HG03064 (cell line): Measurements from ENCODE around the gene KLF3.

Experiments used
- ATAC-seq: cut with Tn5 transposase; IDR thresholded peaks from one replicate; pipeline ENCODE4 v1.9.1; 2021; ENCODE audit warnings: low read depth; ENCODE audit not compliant: unreplicated experiment

KLF3 gene

DNA sequence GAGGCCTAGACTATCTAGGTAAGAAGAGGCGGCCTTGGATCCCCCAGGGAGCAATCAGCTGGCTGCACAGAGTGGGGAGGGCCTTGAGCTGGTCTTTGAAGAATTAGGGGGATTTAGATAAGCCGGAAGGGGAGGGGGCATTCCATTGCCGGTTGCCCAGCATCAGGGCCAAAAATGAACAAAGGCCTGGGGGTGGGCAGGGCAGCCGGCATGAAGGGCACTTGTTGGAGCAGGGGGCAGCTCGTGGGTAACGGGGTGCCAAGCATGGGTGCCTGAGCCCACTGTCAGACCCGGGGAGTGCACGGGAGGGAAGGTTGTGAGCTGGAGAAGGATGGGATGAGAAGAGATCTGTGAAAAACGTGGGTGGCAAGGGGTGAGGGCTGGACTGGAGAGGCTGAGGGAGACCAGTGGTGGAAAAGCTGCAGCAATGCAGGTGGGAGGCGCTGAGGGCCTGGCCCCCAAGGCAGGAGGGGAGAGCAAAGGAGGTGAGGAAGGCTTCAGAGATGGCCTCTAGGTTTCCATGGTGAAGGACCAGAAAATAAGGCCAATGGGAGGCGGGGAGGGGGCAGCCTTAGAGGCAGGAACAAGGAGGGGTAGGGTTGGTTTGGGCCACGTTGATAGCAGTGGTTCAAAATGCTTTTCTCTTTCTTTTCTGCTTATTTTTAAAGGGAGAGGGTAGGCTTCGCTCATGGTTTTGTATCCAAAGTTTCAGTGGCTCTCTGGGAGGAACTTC lies 8.6 kb downstream of the KLF3 start:
- no peak for ATAC-seq

DNA sequence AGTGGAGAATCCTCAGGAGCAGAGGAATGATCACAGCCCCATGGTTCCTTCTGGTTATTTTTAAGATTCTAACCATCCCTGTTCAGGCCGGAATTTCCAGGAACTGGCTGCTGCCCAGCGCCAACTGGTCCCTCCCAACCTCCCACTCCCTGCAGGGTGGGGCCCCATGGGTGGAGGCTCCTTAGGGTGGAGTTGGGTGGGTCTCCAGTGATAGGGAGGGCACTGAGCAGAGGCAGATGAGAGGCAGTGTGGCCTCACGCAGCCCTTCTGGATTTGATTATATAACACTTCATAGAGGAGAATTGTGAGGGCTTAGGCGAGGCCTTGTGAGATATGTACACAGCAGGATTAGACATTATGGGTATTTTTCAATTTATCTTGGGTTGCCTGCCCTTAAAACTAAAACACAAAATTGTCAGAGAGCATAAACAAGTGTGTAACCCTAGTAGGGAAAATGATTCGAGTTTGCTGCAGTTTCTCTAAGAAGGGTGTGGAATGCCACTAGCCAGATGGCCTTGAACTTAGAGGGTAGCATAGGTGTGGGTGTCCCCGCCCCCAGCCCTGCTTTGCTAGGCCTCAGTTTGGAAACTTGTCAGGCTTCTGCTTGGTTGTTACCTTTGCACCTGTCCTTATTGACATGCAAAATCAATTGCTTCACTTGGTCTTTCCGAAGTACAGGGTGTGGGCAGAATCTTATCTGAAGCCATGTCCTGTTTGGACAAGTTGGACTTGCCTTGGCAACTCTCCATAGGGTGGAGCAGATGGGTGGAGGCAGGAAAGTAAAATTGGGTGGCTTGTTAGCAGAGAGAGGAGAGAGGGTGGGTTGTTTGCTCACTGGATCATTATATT lies 9.4 kb downstream of the KLF3 start:
- no peak for ATAC-seq

DNA sequence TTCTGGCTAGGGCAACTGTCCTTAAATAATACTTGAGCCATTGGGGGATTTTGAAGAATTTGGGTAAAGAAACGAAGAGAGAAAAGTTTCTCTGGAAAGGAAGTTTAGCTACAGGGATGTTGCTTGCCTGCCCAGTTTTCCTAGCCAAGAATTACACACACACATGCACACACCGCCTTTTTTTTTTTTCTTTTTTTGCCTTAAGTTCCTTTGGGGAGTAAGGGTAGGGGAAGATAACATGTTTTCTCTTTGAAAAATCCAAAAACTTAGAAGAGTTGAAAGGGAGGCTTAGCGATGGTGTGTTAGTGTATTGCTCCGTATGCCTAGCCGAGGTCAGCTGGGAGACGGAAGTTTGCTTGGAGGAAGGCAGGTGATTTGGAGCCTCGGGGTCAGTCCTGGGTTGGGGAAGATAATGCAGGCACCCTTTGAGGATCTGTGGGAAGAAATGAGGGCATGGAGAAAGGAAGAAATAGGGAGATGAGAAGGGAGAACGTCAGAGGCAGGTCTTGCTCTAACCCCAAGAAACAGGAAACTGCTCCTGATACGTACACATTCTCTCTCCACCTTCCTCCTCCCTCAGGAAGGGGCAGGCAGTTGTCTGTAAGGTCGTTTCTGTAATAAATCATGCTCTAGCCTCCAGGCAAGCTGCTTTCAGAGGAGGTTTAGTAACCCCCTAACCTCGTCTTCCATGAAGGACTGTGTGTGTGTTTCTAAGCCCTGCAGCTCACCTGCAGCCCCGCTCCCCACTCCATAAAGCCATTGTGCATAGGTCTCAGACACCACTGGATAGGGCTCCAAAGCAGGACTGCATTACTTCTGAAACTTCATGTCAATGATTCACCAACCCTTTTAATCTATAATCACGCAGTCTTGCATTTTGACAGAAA lies 10.5 kb downstream of the KLF3 start:
- no peak for ATAC-seq

DNA sequence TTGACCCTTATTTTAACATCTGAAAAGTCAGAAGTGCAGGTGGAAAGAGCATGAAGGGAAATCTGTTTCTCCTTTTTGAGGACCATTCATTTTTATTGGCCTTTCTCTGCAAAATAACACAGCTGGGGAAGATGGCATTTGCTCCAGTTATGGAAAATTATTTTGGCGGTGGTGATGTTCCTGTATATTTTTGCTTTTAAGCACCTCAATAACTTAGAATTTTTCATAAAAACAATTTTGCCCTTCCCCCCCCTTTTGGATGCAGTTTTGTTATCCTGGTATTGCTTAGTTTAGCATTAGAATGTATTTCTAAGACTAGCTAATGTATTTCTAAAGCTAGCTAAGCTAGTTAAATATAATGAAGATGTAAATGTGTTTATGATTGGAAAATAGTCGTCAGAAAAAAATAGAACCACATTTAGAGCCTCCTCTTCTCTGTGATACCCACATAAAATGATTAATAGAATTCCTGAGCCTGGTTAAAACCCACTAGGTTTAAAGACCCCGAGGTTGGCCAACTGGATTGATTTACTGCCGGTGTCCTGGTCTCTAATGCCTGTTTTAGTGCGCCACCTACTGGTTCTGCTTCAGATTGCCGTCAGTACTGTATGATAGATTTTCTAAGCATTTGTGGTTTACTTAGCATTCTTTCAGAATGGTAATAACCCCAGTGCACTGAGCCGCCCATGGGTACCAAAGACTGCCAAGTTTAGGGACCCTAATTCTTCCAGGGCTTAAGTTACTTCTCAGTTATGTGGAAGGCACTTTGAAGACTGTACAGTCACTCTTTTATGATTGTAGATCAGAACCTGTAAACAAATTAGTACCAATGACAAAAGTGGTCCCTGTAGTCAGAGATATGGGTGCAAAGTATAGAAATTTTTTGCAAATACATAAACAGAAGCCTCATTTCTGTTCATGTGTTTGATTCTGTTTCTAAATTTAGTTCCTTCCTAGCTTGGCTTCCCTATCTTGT lies 11.4 kb downstream of the KLF3 start:
- ATAC-seq, result peak; percentile 44

DNA sequence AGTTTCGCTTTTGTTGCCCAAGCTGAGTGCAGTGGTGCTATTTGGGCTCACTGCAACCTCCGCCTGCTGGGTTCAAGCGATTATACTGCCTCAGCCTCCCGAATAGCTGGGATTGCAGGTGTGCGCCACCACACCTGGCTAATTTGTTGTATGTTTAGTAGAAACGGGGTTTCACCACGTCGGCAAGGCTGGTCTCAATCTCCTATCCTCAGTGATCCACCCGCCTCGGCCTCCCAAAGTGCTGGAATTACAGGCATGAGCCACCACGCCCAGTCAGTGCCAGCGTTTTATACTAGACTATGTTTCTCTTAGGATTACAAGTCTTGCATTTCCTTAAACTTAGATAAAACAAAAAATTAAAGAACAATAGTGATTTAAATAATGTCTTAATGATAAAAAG lies 13.0 kb downstream of the KLF3 start:
- no peak for ATAC-seq

DNA sequence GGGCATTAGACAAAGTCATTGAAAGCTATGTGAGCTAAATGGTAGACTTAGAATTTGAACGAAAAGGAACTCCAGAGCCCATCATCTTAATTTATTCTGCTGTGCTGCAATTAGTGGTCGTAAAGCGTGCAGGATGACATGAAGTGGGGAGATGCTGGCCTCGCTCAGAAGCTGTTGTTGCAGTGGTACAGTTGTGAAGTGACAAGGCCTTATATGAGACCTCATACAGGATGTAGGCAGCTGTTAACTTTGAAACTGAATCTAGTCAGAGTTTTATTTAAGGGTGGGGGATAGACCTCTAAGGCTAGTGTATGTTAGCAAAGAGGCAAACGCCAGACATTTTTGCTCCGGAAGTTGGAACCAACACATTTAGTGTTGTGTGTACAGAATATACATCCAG lies 13.4 kb downstream of the KLF3 start:
- no peak for ATAC-seq

DNA sequence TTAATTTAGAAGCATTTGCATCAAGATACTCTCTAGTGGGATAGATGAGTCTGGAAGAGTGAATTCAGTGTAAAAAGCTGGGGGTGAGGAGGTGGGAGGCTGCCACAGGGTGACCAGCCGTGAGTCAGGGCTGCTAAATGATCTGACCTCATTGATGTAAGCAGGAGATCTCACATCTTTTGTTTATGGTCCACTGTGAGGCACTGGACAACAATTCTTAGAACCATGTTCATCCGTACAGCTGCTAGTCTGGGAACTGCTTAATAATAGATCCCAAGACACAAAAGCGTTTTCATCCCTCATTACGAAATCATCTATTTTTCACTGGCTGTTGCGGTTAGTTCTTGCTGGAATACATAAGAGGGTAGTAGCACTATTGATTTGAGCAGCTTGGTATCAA lies 14.1 kb downstream of the KLF3 start:
- ATAC-seq, result no peak

DNA sequence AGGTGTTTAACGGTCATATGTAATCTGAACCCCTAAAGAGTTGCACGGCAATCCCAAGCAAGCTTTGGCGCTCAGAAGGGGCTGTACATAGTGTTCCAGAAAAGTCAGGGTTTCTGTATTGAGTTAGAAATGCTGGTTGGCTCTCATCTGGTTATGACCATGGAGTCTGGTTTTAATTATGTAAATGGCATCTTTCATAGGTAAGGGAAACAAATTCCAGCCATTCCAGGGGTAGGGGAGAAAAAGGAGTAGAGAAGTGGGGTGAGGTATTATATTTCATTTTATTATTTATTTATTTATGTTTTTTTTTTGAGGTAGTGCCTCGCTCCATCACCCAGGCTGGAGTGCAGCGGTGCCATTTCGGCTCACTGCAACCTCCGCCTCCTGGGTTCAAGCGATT lies 15.9 kb downstream of the KLF3 start:
- no peak for ATAC-seq

DNA sequence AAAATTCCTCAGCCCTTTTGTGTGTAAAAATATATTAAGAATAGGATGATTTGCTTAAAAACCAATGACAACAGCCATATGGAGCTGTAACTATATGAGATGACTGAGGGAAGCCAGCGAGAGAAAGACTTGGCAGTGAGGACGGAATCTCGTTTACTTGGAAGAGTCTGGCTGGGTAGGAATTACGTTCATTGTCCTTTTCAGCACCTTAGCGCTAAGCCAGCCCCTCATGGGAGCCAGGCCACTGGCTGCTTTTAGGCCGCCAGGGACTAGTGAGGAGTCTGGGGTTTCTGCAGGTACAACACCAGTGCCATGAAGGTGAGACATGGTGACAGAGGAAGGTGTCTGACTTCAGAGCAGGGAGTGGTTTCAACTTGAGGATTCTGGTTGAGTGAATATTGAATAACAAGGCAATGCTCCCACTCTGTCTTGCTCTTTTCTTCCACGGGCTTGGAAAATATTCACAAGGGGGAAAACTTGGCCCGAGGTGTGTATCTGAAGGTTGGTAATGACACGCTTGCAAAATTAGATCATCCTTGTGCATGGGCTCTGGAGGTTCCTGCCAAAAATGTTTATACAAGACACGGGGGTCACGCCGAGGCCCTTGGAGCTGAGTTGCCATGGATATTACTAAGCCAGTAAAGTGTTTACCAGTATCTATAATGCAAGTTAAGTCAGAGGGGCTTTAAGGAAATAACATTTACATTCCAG lies 17.4 kb downstream of the KLF3 start:
- no peak for ATAC-seq

DNA sequence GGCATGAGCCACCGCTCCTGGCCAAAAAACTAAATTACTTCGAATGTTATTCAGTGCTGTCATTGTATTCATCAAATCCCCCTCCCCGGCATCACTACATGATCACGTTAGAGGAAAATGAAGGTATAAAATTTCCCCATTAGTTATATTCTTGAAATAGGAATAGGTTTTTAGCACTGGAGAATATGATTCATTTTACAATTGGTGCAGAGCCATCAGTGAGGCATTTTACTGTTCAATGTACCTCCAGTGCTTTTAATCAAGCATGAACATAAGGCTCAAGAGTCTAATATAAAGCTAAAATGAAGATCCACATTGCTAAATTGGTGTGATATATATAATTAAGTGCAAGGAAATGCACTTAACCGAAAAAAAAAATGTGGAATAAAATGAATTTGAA lies 18.3 kb downstream of the KLF3 start:
- no peak for ATAC-seq

DNA sequence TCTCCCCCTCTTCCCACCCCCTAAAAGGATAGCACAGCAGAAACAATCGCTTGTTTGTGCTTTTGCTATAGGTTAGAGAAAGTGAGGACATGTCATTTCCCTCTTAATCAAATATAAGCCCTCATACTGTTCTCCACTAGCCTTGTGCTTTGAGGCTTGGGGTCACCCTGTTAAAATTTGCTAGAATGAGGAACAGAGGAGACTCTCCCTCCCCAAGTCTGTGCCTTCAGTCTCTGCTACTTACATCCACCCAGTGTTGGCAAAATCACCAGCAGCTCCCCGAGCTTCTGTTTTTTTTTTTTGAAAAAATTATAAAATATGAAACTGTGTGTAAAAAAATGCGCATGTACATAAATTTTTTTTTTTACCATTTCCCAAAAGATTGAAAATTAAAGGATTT lies 19.3 kb downstream of the KLF3 start:
- no peak for ATAC-seq

DNA sequence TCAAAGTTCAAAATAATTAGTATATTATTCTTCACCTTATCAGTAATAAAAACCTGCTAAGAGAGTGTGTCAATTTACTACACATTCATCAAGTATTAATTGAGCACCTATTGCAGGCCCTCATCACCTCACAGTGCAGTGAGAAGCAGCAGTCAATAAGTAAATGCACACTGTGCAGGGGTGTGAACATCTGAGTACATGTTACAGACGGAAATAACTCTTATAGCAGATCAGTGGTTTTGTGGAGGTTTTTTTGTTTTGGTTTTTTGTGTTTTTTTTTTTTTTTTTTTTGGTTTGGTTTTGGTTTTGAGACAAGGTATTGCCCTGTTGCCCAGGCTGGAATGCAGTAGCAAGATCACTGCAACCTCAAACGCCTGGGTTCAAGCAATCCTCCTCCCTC lies 20.3 kb downstream of the KLF3 start:
- no peak for ATAC-seq

DNA sequence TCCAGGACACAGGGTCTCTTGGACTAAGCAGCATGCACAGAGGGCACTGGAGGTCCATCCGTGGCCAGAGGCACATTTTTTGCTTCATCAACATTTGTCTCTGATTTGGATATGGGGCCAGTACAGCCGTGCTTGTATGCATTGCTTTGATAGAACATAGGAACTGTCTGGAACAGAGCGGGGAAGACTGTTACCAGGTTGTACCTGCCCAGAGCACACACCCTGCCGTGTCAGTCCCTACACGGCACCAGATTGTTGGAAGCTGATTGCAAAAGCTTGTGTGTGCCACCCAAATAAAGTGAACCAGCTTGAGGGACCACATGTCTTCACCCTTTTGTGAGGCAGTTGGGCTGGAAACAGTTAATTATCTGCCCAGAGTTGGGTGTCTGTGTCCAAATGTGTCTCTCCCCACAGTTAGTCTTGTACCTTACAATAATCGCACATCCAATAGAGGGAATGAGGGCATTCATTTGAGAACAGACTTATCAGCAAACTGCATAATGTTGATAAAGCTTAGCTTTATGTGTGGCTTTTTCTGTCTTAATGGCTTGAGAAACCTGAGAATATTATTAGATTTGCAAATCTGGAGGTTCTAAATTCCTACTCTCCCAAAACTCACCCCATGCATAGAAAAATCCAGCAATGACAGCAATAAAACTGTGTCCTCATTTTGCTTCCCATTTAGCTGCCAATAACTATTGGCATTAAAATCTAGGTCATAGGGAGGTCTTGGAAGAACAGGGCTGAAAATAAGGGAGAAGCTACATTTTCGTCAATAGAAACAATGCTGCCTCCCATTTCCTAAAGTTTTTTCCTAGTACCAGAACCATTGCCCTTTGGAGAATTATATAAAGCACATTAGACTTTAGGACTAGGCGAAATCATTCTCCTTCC lies 21.2 kb downstream of the KLF3 start:
- ATAC-seq, result no peak

DNA sequence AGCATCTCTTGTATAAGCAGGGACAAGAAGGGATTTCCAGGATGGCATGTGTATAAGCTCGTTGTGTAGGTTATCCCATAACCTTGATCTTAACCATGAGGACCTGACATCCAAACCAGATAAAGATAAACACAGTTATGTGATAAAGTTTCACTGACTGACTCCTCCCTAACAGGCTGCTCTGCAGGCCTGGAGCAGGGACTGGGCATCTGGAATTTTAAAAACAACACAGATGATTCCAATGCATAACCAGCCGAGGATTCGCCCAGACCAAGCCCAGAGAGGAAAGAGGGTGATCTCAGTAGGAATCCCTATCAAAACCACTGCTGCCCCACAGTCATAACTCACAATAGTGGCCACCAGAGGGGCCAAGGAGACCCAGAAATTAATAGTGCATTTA lies 22.7 kb downstream of the KLF3 start:
- ATAC-seq, result no peak

DNA sequence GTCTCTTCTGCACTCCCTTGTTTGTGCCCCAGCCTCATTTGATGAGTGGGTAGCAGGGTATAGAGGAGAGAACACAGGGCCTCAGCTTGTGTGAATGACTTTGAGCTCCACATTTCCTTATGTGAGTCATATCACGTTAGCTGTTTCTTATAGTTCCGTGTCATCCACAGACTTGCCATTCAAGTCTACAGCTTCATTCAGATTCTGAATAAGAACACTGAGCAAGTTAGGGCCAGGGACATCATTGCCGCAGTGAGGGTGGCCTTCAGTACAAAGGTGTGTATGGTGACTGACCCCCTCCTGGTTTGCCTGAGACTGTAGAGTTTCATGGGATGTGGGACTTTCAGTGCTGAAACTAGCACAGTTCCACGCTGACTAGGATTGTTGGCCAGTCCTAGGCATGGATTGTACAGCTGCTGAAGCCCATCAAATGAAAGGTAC lies 23.6 kb downstream of the KLF3 start:
- ATAC-seq, result no peak

DNA sequence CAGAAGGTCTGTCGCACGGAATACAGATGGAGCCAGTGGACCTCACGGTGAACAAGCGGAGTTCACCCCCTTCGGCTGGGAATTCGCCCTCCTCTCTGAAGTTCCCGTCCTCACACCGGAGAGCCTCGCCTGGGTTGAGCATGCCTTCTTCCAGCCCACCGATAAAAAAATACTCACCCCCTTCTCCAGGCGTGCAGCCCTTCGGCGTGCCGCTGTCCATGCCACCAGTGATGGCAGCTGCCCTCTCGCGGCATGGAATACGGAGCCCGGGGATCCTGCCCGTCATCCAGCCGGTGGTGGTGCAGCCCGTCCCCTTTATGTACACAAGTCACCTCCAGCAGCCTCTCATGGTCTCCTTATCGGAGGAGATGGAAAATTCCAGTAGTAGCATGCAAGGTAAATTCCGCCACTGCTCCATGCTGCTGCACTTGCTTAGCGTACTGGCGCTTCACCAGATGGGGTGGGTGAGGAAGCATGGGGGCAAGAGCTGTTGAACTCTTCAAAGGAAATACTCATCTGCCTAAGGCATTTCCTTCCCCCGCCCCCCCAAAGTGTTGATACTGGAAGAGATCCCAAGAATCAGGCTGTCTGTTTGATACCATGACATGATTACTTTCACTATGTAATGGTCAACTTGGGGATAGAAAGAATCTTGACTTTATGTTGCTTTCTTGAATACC lies 24.8 kb downstream of the KLF3 start:
- no peak for ATAC-seq

DNA sequence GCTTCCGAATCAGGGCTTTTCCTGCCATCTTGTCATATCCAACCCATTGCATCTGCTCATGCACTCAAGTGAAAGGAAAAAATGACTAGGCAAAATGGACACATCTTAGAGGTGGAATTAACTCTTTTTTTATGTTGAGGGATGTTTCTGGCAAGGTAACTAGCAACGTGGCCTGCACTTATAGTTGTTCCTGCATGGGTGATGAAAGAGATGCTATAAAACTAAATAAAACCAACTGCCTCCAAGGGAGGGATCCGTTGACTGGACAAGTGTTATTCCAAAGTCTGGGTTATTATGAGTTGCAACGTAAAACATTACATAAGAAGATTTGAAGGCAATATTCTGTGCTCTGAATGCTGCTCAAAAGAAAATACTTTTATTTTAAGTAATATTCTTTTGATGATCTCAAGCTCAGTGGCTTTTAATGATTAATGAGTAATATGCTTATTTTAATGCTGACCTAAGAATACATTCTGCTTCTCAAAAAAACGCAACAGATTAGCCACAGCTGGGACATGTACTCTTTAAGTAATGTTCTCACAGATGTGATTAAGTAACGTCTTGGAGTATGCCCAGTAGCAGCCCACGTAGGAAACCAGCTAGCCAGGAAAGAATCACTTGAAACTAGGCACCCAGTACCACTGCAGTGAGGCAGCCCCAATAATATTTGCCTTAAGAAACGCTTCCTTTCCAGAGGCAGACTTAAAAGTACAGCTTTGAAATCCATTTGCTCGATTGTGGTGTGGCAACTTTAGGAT lies 27.4 kb downstream of the KLF3 start:
- no peak for ATAC-seq
